Activated CD4-positive, alpha-beta T cell treated with anti-CD3 and anti-CD28 coated beads, Interleukin-2, Interleukin-6, amounts not matched to agents 100 ng/mL and 50 ng/mL, durations not matched to agents 16 hours and 8 hours (primary cell): ENCODE results near the gene MOXD1.

ENCODE experiments used
- DNase-seq: peaks from one replicate; pipeline ENCODE4 v3.0.0-alpha.2; 2020

MOXD1 gene

DNA sequence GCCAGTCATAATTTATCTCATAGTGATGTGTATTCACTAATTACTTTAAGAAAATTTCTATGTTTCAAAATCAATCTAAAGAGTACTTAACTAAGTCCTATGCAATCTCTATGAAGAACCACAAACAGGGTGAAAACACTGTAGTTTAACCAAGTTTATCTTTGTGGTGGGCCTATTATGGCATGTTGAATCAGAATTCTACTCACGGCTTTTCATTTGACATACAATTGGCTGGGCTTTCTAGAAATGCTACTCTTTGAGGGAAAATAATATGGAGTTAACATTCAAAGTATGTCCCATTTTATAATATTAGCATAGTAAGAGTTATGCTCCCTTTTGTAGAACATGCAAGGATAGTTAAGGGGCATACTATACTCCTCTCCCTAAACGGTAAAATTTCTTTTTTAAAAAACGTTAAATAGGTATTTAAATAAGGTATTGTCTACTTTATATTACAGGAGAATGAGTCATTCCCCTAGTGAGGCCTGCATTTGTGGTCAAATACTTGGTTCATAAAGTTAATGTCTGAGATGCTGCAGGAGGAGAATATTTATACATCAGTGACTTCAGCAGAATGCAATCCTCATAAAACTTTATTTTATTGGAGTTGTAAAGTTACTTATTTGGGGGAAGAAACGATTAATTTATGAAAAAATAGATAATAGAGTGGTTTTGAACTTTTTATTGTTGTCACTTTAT is 1.8 kb downstream of the MOXD1 start:
- DNase-seq = no peak

DNA sequence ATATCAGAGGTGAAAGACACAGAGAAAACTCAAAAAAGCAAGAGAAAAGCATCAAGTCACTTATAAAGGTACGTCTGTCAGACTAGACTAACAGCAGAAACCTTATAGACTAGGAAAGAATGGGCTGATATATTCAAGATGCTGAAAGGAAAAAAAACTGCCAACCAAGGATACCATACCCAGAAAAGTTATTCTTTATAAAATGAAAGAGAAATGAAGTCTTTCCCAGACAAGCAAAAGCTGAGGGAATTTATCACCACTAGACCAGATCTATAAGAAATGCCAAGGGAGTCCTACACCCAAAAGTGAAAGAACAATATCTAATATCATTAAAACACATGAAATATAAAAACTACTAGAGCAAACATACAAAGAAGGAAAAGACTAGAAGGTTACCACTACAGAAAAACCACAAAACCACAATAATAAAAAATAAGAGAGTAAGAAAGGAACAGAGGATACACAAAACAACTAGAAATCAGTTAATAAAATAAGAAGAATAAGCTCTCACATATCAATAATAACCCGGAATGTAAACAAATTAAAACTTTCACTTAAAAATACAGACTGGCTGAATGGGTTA is 6.2 kb downstream of the MOXD1 start:
- no peak for DNase-seq

DNA sequence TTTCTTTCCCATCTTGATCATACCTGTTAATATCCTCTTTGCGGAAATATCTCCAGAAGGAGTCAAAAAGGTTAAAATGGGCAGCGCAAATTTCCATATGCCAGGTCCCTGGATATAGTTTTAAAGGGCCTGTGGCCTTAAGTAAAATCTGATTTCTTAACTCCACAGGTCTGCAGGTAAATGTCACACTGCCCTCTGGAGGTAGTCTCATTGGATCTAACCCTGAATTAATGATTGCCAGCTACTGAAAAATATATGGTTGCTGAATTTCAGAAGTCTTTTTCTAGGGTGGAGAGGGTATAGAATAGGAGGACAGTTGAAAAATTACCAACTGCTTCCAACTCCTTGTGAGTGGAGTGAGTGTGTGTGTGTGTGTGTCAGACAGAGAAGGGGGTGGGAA is 8.5 kb downstream of the MOXD1 start:
- no peak for DNase-seq

DNA sequence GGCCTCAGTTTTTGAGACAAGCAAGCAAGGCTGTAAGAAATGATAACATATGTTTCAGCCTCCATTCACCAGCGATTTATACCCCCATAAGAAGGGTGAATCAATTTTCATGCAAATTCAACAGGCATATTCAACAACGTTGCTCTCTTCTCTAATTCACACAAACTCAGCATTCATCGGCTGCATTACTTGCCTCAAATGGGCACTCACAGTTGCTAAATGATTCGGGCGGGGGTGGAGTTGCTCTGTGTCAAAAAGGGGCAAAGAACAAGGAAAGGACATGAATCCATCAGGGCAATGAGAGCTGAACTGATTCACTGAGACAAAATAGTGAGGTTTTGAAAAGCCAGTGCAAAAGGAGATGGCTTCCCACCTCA is 9.0 kb downstream of the MOXD1 start:
- DNase-seq = no peak

DNA sequence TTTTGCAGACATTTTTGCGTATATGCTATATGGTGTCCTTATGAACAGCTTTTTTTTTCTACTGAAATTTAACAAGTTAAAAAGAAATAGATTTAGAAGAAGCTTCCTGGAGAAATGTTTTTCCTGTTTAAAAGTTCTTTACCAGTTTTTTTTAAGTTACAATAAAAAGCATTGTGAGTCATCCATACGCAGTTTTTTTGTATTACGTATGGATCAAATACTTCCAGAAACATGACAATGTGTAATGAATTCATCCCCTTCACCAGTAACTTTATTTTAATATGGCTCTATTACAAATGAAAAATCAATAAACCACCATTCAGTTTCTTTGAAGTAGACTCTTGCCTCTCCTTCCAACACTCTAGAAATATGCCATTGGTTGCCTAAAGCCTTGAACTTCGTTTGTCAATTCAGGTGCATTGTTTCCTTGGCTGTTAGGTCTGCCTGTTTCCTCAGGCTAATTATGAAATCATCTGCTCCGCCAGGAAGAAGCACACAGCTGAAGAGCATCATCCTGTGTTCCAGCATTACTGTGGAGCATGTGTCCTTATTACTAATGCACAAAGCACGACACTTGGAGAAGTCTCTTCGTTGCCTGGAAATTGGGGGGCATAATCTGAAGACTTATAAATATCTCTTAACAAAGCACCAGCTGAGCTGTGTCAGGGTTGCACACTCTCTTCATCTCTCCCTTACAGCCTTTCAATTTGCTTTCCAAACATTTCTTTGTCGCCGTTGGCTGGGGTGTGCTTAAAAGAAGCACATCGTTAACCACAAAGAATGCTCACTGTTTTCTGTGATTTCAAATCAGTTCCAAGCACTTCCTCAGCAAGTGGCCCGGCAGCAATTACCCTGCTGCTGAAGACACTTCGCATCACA is 9.6 kb downstream of the MOXD1 start:
- DNase-seq = no peak

DNA sequence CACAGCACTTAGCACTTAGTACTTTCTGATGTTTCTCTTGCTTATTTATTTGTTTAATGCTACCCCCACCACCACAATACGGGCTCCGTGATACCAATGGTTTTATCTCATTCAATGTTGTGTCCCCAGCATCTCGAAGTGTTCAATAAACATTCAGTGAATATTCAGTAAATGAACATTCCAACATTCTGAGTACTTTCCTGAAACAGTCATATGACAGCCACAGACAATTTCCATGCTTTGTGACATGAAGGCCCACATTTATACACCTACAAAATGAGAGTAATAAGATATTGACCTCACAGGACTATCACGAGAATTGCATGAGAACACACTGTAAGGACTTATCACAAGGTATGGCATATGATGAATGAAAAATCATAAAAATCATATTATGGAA is 10.8 kb downstream of the MOXD1 start:
- DNase-seq = no peak

DNA sequence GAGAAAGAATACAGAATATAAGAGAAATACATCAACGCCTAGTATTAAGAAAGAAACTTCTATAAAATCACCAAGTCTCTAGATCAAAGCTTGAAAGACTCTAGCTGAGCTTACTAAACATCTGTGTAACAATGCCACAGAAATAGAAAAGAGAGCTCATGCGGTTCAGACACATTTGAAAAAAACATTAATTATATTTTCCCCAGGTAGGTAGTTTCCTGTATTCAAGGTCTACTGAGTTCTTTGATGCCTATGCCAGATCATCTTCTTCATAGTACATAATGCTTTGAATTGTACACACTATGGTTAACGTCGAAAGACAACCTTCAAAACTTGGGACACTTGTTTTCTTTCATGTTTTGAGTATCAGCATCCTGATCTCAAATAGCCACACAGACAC is 11.3 kb downstream of the MOXD1 start:
- DNase-seq = no peak

DNA sequence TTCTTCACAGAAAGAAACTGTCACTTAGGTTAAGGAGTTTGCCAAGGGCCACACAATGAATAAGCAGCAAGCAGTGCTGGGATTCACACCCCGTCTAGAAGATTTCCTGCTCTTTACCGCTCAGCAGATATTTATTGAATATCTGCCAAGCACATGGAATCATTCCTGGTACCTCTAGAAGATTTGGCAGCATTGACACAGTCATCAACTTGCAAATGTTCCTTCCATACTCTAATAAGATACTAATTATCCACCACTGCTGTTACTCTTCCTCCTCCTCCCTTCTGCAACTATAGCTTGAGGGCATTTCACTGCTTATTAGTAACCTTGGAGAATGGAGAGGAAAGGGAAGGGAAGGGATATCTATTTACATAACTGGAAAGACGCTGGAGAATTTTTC is 13.0 kb downstream of the MOXD1 start:
- no peak for DNase-seq

DNA sequence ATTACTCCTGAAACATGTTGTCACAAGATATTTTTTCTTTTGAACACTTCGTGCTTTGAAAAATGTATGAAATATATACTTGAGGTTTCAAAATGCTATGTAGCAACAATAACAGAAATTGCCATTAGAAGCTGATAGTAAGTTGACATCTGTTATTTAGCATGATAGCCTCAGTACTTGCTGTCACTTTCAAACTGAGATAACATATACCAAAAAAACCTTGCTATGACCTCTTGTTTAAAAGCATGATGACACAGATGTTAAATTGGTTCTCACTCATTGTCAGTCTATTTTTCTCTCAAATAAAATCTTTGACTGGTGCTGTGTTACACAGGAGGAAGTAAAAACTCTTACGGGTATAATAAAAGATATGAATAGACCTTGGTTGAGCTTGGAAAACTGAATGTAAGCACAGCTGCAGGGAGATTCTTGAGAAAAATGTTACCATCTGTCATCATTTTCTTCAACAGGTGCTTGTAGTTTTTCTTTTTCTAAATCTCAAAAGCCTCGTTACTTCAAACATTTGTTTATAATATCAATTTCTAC is 18.6 kb downstream of the MOXD1 start:
- DNase-seq = no peak

DNA sequence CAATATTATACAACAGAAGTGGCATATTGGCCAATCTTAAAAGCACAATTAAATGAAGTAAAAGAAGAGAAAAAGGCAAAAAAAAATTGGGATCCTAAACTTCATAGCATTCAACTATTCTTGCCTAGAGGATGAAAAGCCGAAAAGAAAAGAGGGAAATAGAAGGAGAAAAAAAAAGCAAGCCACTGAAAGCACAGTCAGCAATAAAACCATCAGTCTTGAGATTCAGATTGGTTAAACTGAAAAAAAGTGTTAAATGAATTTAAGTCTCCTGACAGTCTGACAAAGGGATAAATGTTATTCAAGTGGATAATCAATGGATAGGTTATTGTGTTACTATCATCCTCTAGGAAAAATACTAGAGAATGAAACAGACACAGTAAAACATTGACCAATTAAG is 19.9 kb downstream of the MOXD1 start:
- DNase-seq = no peak

DNA sequence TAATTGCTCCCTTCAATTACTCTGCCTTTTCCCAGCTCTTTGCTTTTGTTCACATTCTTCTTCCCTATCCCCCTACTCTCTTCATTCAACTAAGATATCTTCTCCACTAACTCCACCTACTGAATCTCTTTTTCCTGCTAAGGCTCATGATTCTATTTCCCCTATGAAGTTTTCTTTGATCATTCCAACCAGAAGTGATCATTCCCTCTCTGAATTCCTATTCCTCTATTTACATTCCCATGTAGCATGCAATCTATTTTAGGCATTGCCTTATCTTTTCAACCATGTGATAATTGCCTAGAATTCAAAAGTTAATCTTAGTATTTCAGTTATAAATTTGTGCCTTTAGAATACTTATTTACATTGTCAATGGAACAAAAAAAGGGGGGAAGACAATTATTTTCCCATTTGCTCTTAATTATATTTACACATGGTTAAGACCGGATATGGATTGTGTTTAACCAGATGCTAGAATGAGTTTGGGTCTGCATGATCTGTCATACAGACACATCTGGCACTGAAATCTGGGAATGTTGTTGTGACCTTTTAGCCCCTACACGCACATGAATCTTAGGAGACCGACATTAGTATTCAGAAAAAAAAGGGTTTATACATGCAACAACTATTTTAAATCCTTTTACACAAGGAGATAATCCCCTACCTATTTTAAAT is 20.8 kb downstream of the MOXD1 start:
- DNase-seq = no peak

DNA sequence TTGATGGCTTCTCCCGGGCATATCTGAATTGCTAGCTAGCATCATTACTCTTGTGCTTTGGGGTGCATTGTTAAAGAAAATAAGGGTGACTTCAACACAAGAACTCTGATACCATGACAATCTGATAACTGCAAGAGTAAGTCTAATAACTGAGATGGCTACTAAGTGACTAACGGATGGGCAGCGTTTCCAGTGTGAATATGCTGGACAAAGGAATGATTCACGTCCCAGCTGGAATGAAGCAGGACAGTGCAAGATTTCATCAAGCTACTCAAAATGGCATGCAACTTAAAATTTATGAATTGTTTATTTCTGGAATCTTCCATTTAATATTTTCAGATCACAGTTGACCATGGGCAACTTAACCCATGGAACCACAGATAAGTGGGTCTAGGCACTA is 31.7 kb downstream of the MOXD1 start:
- DNase-seq = no peak

DNA sequence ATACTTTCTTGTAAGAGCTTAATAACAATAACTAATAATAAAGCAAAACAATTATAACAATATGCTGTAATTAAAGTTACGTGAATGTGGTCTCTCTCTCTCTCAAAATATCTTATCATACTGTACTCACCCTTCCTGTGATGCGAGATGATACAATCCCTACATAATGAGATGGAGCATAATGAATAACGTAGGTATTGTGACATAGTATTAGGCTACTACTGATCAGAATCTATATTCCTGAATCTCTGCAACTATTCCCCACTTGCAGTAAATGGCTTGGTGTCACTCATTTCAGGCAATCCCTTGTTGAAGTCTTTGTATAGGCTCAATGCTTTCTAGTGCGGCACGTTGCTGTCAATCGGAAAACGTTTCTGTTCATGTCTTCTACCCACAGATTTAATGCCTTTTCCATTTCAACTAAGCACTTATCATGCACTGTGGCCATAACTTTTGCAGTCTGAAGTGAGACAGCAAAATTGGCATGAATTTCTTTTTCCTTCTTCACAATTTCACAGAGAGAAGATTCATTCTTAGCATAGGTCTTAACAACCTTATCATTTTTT is 32.3 kb downstream of the MOXD1 start:
- no peak for DNase-seq

DNA sequence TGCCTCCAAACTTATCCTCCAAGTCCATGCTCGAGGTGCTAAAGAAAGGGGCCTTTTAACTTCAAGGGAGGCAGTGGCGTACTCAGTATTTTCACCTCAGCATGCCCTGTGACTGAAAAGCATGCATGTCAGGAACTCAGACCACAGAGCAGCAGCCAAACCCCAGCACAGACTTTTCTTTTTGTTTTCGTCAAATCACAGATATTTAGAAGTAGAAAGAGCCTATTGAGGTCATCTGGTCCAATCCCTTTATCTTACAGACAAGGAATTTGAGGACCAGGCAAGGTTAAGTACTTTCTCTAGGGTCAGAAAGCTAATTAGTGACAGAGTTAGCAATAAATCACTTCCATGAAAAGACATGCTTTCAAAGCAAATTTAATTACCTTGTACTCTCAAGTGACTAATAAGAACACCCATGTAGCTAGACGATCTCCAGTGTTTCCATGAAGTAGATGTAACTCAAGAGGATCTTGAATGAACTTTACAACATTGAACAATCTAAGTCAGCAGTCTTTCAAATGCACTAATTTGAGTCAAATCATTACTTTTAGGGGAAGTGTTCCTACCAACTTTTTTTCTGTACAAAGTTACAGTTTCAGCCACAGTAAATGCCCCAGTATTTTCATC is 35.9 kb downstream of the MOXD1 start:
- peak; percentile 64 for DNase-seq

DNA sequence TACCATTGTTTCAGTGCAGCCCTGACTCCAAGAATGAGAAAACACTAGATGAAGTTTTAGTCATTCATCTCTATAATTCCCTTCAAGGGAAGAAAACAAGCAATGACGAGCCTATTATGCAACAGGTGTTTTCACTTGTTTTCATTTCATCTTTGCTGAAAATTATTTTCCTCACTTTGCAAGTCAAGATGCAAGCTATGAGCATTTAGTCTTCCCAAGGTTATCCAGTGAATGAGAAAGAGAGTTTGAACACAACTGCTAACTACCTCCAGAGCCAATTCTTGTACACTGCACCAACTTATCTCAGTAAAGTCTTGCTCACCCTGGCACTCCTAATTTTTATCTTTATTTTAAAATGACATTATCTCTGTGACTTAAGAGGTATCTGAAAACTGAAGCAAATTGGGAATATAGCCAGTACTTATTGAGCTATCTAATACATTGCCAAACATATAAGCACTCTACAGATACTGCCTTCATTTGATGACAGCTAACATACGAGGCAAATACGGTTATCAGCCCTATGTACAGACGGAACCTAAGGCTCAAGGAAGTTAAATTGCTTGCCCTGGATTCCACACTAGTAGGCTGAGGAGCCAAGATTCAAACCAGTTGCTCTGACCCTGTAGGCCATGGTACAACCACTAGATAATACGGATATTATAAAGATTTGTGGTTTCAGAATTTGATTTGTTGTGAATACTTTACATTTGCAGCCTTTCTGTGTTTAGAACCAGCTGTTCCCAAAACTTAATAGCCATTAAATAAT is 36.8 kb downstream of the MOXD1 start:
- no peak for DNase-seq

DNA sequence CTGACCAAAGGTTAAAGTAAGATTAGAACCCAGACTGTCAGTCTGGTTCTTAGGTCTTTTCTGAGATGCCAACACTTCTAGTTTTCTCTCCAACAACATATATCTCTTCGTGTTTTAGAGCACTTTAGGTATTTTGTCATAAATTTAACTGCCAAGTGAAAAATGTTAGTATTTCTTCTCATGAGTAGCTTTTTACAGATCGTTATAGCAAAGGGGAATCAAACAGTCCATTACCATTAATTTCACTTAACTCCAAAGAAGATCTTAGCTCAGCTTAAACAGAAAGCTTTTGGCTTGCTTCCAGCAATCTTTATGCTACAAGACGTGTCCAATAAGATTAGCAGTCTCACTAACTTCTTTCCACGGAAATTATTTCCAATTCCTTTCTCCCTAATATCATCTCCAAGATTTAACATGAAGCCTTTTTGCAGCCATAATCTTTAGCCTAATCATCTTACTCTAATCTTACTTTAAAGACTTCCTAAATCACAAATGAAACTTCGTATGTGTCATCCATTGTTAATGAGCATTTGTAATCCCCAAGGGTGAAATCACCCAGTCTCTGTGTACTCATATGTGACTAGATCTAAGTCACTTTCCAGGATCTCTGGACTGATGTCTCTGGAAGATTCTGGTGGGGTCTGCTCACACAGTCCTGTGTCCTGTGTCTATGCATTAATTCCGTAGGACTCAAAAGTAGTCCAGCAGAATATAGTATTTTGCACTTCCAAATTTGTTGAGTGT is 38.7 kb downstream of the MOXD1 start:
- no peak for DNase-seq

DNA sequence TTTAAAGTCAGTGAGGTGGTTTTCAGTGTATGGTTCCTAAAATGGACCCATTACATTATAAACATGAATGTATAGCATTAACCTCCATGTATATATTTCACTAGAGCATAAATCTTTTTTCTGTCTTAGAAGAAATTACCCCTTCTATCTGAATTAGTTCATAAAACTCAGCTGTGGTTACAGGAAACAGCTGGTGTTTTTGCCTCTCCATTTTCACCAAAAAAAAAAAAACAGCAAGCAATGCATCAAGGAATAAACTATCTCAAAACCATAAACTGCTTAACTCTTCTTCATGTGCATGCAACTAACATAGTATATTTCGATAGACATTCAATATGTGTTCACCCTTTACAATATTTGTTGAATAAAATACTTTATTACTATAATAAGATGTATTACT is 40.2 kb downstream of the MOXD1 start:
- DNase-seq = no peak

DNA sequence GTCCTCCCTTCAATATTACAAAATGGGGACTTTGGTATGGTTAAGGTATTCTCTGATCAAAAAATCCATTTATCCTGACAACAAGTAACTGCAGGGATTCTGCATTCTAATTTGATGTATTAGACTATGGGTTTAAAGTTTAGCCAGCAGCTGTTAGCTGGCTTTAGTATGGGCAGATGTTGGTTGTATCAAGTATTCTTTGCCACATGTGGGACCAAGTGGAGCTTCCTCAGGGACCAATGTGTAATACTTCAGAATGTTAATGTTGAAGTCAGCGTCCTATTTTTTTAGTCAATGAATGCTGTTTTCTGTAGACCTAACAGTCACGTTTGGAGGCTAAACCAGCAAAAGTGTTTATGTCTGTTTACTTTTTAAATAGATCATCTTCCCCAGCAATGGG is 41.4 kb downstream of the MOXD1 start:
- no peak for DNase-seq

DNA sequence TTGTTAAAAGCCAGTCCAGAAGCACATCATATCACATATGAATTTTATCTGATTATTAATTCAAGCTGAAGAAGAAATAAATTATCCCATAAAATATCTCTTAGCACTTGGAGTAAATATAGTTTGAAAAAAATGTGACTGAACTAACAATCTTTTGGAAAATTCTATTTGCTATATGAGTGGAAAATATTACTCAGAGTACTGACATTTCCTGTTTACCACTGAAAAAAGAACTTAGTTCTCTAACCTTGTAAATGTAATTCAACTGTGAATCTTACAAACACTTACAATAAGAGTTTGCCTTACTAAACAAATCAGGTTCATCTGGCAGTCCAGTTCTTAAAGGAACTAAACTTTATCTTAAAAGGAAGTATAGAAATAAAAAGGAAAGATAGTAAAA is 44.2 kb downstream of the MOXD1 start:
- no peak for DNase-seq

DNA sequence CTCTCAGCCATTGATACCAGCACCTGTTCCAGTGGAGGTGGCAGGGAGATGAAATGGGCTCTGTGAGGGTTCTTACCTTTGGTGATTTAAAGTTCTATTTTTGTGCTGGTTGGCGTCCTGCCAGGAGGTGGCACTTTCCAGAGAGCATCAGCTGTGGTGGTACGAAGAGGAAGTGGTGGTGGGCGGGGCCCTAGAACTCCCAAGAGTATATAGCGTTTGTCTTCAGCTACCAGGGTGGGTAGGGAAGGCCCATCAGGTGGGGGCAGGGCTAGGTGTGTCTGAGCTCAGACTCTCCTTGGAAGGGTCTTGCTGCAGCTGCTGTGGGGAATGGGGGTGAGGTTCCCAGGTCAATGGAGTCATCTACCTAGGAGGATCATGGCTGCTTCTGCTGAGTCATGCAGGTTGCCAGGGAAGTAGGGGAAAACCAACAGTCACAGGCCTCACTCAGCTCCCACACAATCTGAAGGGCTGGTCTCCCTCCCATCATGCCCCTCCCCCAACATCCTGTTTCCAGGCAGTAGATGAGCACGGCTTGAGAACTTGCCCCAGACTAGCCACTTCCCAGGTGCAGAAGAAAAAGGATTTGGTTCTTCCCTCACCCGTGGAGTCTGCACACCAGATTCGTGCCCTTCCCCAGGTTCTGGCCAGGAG is 46.6 kb downstream of the MOXD1 start:
- peak; percentile 15 for DNase-seq
